DND-41 (cell line): ENCODE results near the gene COG5.
"Not testable (repeated sequence)": the region's sequence is repeated elsewhere in the genome, so short reads cannot be mapped to it uniquely, and the experiment has no call there.

ENCODE experiments used
- ATAC-seq: fragments of 200-7000 bp; cut with Tn5 transposase; 3 replicates; pipeline ENCODE4 v1.9.1; 2021; ENCODE audit warnings: low read depth; ENCODE audit not compliant: insufficient read depth
- DNase-seq: peaks from one replicate; pipeline ENCODE4 v3.0.0-alpha.2; 2020
- H2AFZ ChIP-seq: 2 replicates; pipeline ENCODE4 v1.6.0; 2012; ENCODE audit warnings: low read depth, low read length
- H3K27ac ChIP-seq: 2 replicates; pipeline ENCODE4 v1.5.1; 2012; ENCODE audit warnings: low read length, inconsistent platforms
- H3K27me3 ChIP-seq: fragments of 200-600 bp; sonication (generic); 2 replicates; pipeline ENCODE4 v1.6.0; 2012; ENCODE audit warnings: low read length, mild to moderate bottlenecking, inconsistent platforms; ENCODE audit not compliant: insufficient read depth, poor library complexity
- H3K36me3 ChIP-seq: 2 replicates; pipeline ENCODE4 v1.5.1; 2012; ENCODE audit warnings: low read length, inconsistent platforms; ENCODE audit not compliant: insufficient read depth
- H3K4me1 ChIP-seq: 2 replicates; pipeline ENCODE4 v1.5.1; 2012; ENCODE audit warnings: mild to moderate bottlenecking, low read length; ENCODE audit not compliant: insufficient read depth
- H3K4me2 ChIP-seq: 2 replicates; pipeline ENCODE4 v1.6.0; 2012; ENCODE audit warnings: mild to moderate bottlenecking, moderate library complexity, low read length, inconsistent platforms; ENCODE audit not compliant: insufficient read depth
- H3K4me3 ChIP-seq, 2 experiments: fragments of 200-600 bp in 1 of 2; shearing (Covaris generic) in 1 of 2; 2 replicates each; pipeline ENCODE4 v1.5.1; 2012 to 2016; ENCODE audit warnings: inconsistent platforms in 2 of 2, low read length in 2 of 2, mild to moderate bottlenecking in 2 of 2, low read depth in 1 of 2, moderate library complexity in 1 of 2
- H3K79me2 ChIP-seq: 2 replicates; pipeline ENCODE4 v1.6.0; 2012; ENCODE audit warnings: low read length, inconsistent platforms; ENCODE audit not compliant: insufficient read depth
- H3K9ac ChIP-seq: 2 replicates; pipeline ENCODE4 v1.6.0; 2012; ENCODE audit warnings: low read depth, mild to moderate bottlenecking, inconsistent platforms, low read length, moderate library complexity
- H3K9me3 ChIP-seq: 2 replicates; pipeline ENCODE4 v1.5.1; 2012; ENCODE audit warnings: low read length, moderate library complexity, mild to moderate bottlenecking, inconsistent platforms; ENCODE audit not compliant: insufficient read depth, severe bottlenecking
- H4K20me1 ChIP-seq: 2 replicates; pipeline ENCODE4 v1.6.0; 2012; ENCODE audit warnings: low read length; ENCODE audit not compliant: insufficient read depth
- CTCF ChIP-seq: IDR thresholded peaks from 2 replicates; pipeline ENCODE4 v1.5.1; 2012; ENCODE audit warnings: borderline replicate concordance, low read length, moderate library complexity, mild to moderate bottlenecking; ENCODE audit not compliant: poor library complexity, severe bottlenecking; ENCODE audit errors: extremely low read depth
- EZH2 ChIP-seq: IDR thresholded peaks from 3 replicates; pipeline ENCODE4 v1.6.1; 2012; ENCODE audit warnings: borderline replicate concordance, low read depth, mild to moderate bottlenecking, moderate library complexity, low read length, inconsistent platforms; ENCODE audit not compliant: severe bottlenecking

COG5 gene

GRCh38 chr7:107161415-107161814 is 402.3 kb downstream of the COG5 start:
- H3K79me2 ChIP-seq = no peaks in the 10 kb centered on the region
- H3K4me1 ChIP-seq = peaks cover 4% of the 10 kb centered on the region
- H3K4me3 ChIP-seq = no peak overlapping the region
- TF ChIP-seq EZH2 (no peak), CTCF (no peak)
- no peak overlapping the region for H2AFZ ChIP-seq
- no peak overlapping the region for H3K4me2 ChIP-seq
- no peaks in the 10 kb centered on the region for H3K36me3 ChIP-seq
- H3K27me3 ChIP-seq = peaks cover 5% of the 10 kb centered on the region
- ATAC-seq (no peak), DNase-seq (no peak)
- no peaks in the 10 kb centered on the region for H3K9me3 ChIP-seq
- H3K9ac ChIP-seq = no peak overlapping the region
- H4K20me1 ChIP-seq = no peaks in the 10 kb centered on the region
- no peak overlapping the region for H3K27ac ChIP-seq

- no peak for ATAC-seq
- Histone ChIP-seq H3K4me2 (no peak overlapping the region), H3K27ac (no peak overlapping the region), H3K9me3 (no peaks in the 10 kb centered on the region), H2AFZ (no peak overlapping the region), H3K4me3 (no peak overlapping the region), H3K79me2 (no peaks in the 10 kb centered on the region), H3K27me3 (peaks cover 4% of the 10 kb centered on the region), H3K4me1 (no peaks in the 10 kb centered on the region), H3K36me3 (no peaks in the 10 kb centered on the region), H4K20me1 (no peaks in the 10 kb centered on the region), H3K9ac (no peak overlapping the region)
- DNase-seq = no peak
- no peak for TF ChIP-seq EZH2
- no peak for TF ChIP-seq CTCF
Measured at GRCh38 chr7:107160389-107160788, 403.3 kb downstream of the COG5 start.

GRCh38 chr7:107158028-107158427 is 405.7 kb downstream of the COG5 start:
- H3K36me3 ChIP-seq = no peaks in the 10 kb centered on the region
- no peaks in the 10 kb centered on the region for H3K9me3 ChIP-seq
- ATAC-seq = no peak
- H3K4me2 ChIP-seq = no peak overlapping the region
- no peaks in the 10 kb centered on the region for H3K79me2 ChIP-seq
- no peak overlapping the region for H3K9ac ChIP-seq
- H3K27me3 ChIP-seq = no peaks in the 10 kb centered on the region
- H3K4me3 ChIP-seq = no peak overlapping the region
- no peak for DNase-seq
- H4K20me1 ChIP-seq = no peaks in the 10 kb centered on the region
- H3K4me1 ChIP-seq = no peaks in the 10 kb centered on the region
- TF ChIP-seq CTCF (no peak), EZH2 (no peak)
- no peak overlapping the region for H3K27ac ChIP-seq
- H2AFZ ChIP-seq = no peak overlapping the region

- DNase-seq = no peak
- H3K9ac ChIP-seq = no peak overlapping the region
- H3K27ac ChIP-seq = no peak overlapping the region
- no peaks in the 10 kb centered on the region for H3K36me3 ChIP-seq
- H3K4me3 ChIP-seq = no peak overlapping the region
- H3K4me2 ChIP-seq = no peak overlapping the region
- H4K20me1 ChIP-seq = no peaks in the 10 kb centered on the region
- no peaks in the 10 kb centered on the region for H3K9me3 ChIP-seq
- no peak overlapping the region for H2AFZ ChIP-seq
- TF ChIP-seq EZH2 (no peak), CTCF (no peak)
- H3K4me1 ChIP-seq = no peaks in the 10 kb centered on the region
- H3K27me3 ChIP-seq = no peaks in the 10 kb centered on the region
- H3K79me2 ChIP-seq = no peaks in the 10 kb centered on the region
- ATAC-seq = no peak
Measured at GRCh38 chr7:107157091-107157490, 406.6 kb downstream of the COG5 start.

GRCh38 chr7:107155726-107156125 is 408.0 kb downstream of the COG5 start:
- not testable (repeated sequence) for DNase-seq, H3K9ac ChIP-seq, ATAC-seq, H3K27ac ChIP-seq, H3K79me2 ChIP-seq, H3K36me3 ChIP-seq, H3K4me3 ChIP-seq, H3K9me3 ChIP-seq, H3K27me3 ChIP-seq, H2AFZ ChIP-seq, H3K4me1 ChIP-seq, H3K4me2 ChIP-seq, H4K20me1 ChIP-seq
